ENCODE results near the gene NPY5R.

NPY5R gene

GRCh38 chr4:163384926-163385325 is 41.2 kb downstream of the NPY5R start:
- DNase-seq (ENCODE audit: low read depth in 2 of 2): no peak

GRCh38 chr4:163385466-163385865 is 41.8 kb downstream of the NPY5R start:
- no peak for DNase-seq (ENCODE audit: low read depth in 2 of 2)

GRCh38 chr4:163391756-163392155 is 48.1 kb downstream of the NPY5R start:
- DNase-seq (ENCODE audit: low read depth in 2 of 2): no peak

- no peak for DNase-seq (ENCODE audit: low read depth in 2 of 2)
Observed at GRCh38 chr4:163392328-163392727, 48.6 kb downstream of the NPY5R start.

GRCh38 chr4:163393471-163393870 is 49.8 kb downstream of the NPY5R start:
- DNase-seq (ENCODE audit: low read depth in 2 of 2): no peak

GRCh38 chr4:163395055-163395454 is 51.4 kb downstream of the NPY5R start:
- no peak for DNase-seq (ENCODE audit: low read depth in 2 of 2)

GRCh38 chr4:163395758-163396157 is 52.1 kb downstream of the NPY5R start:
- no peak for DNase-seq (ENCODE audit: low read depth in 2 of 2)

GRCh38 chr4:163398238-163398637 is 54.5 kb downstream of the NPY5R start:
- DNase-seq (ENCODE audit: low read depth in 2 of 2): no peak

- no peak for DNase-seq (ENCODE audit: low read depth in 2 of 2)
Observed at GRCh38 chr4:163400911-163401310, 57.2 kb downstream of the NPY5R start.

All from stimulated activated CD4-positive, alpha-beta T cell treated with anti-CD3 and anti-CD28 coated beads, Interleukin-1b, Interleukin-23, amount 100 ng/mL, for 4 hours (primary cell).